HG02763 (cell line): ENCODE measurements around the gene P3H3.

Source experiments
- ATAC-seq: cut with Tn5 transposase; IDR thresholded peaks from one replicate; pipeline ENCODE4 v1.9.1; 2021; ENCODE audit warnings: mild to moderate bottlenecking, moderate library complexity; ENCODE audit not compliant: unreplicated experiment

The P3H3 gene

DNA sequence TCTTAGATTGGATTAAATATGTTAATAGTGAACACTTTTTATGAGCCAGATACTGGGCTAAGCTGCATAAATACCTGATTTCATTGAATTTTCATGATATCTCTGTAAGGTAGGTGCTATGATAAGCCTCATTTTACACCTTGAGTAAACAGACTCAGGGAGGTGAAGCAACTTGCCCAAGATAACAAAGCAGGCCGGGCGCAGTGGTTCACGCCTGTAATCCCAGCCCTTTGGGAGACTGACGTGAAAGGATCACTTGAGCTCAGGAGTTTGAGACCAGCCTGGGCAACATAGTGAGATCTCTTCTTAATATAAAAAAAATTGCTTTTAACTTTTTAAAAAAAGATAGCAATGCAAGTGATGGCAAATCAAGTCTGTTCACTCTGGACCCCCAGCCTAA lies 13.9 kb downstream of the P3H3 start:
- ATAC-seq, result no peak

DNA sequence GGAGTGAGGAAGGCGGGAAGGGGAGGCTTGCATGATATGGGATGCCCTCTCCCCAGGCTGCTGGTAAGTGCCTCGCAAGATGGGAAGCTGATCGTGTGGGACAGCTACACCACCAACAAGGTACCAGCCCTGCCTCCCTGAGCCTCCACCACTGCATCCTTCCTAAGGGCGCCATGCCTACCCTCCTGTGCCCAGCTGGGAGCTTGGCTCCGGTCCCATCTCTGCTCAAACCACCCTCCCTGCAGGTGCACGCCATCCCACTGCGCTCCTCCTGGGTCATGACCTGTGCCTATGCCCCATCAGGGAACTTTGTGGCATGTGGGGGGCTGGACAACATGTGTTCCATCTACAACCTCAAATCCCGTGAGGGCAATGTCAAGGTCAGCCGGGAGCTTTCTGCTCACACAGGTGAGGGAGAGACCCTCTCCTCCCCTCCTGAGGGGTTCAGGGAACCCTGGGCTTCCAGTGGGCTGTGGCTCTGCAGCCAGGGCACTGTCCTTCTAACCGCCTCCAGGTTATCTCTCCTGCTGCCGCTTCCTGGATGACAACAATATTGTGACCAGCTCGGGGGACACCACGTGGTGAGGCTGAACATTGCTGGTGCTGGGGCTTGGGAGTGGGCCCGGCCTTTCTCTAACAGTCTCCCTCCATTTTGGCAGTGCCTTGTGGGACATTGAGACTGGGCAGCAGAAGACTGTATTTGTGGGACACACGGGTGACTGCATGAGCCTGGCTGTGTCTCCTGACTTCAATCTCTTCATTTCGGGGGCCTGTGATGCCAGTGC lies 15.1 kb downstream of the P3H3 start:
- ATAC-seq, result no peak

DNA sequence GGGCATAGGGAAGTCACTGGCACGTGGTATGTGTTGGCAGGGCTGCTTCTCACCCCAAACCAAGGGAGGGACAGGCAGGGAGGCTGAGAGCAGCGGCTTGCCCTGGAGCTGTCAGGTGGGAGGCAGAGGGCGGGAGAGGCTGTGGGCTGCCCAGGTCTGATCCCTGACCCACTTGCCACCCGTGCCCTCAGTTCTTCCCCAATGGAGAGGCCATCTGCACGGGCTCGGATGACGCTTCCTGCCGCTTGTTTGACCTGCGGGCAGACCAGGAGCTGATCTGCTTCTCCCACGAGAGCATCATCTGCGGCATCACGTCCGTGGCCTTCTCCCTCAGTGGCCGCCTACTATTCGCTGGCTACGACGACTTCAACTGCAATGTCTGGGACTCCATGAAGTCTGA lies 17.2 kb downstream of the P3H3 start:
- no peak for ATAC-seq

DNA sequence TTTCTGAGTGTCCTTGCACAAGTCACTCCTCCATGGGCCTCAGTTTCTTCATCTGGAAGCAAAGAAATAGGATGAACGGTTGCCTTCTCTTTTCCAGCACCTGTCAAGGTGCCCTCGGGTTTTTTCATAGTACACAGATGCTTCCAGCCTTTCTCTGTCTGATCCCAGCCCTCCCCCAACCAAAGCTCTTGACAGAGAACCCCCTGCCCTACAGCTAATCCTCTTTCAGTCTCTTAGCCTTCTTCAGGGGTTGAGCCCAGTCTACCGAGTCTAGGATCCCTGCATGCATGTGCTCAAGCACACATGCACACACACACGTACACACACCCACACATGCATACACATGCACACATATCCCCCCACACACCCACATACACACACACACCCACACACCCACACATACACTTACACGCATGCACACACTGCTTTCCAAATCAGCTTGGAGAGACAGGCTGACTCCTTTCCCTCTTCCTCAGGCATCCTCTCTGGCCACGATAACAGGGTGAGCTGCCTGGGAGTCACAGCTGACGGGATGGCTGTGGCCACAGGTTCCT lies 18.2 kb downstream of the P3H3 start:
- ATAC-seq, result no peak

DNA sequence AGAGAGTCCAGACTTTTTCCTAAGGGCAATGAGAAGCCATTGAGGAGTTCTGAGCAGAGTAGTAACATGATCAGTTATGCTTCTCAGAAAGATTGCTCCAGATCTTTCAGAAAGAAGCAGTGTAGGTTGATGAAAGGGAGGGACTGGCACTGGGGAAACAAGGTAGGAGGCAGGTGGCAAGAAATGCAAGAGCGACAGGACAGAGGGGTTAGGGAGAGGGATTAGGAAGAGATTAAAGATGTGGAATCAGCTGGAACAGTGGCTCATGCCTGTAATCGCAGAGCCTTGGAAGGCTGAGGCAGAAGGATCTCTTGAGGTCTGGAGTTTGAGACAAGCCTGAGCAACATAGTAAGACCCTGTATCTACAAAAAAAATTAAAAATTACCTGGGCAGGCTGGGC lies 19.5 kb downstream of the P3H3 start:
- ATAC-seq, result no peak

DNA sequence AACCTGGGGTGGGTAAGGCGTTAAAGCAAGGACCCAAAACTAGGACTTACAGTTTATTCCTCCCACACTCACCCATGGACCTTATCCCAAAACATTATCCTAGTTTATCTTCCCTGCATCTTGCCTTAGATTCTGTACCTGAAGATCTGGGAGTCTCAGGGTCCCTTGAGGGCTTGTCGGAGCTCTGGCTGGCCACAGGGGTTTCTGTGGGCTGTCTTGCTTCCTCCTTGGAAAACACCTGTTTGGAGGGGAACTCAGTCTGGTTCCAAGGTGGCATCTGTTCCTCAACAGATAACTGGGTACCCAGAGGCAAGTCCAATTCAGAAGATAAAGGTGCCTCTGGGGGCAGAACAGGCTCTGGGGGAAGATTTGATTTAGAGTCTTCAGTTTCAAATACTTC lies 21.2 kb downstream of the P3H3 start:
- ATAC-seq, result no peak

GRCh38 chr12:6849976-6850560 lies 21.9 kb downstream of the P3H3 start:
- ATAC-seq, result no peak

DNA sequence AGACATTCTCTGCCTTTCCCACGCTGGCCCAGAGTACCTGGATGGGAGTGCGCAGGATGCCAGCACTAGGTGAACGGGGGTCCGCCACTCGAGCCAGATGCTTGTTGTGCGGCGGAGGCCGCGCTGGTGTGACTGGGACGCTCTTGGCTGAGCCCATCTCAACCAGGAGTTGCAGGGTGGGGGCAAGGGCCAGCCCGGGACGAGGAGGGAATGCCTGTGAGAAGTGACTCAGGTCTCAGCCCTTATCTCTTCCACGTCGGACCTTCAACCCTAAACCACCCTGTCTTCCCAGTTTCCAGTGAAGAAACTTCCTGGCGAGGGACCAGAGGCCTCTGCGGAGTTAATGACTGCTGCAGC lies 22.6 kb downstream of the P3H3 start:
- ATAC-seq, result no peak

DNA sequence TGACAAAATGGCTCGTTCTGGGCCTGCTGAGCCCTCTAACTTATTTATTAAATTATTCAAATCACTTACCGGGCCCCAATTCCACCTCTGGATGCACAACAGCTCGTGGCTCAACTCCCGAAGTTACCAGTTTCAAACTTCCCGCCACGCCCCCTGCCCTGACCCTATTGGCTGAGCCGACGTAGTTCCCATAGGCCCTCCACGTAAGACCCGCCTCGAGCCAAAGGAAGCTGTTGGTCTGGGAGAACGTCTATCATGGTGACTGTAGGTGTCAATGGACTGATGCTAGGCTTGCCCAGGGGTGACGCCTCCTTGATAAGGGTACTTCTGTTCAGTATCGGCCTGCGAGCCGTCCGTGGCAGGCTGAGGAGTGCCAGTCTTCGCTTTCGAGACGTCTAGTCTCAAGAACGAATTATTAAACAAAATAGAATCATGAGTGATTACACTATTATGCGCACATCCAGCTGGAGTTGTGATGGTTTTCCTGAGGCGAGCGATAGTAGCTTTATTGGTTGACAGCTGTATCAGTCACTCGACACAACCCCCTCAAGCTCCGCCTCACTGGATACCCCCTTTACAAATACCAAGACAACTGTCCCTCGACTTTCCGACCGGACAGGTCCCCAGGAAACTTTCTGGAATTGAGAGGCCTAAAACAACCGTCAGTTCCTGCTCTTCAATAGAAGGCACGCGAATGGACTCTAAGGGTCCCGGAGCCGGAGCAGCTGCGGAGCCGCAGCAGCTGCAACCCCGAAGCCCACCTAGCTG lies 23.1 kb downstream of the P3H3 start, which contains the start of gene CDCA3:
Gene CDCA3, minus strand, starts transcription at position 134 of the 768 bp plus-strand sequence. CDS start 334 bp downstream, outside the sequence.
- peak; percentile 50 for ATAC-seq

- ATAC-seq, result peak; percentile 71
Measured at GRCh38 chr12:6851921-6852650, 23.9 kb downstream of the P3H3 start, which contains the start of gene USP5. TSS of gene USP5 (plus strand) at chr12:6852150. CDS start at chr12:6852180, 30 bp downstream.

- ATAC-seq, result no peak
Measured at GRCh38 chr12:6852651-6853354, 24.6 kb downstream of the P3H3 start.

GRCh38 chr12:6853626-6854025 lies 25.4 kb downstream of the P3H3 start:
- no peak for ATAC-seq

GRCh38 chr12:6854036-6854435 lies 25.8 kb downstream of the P3H3 start:
- no peak for ATAC-seq

DNA sequence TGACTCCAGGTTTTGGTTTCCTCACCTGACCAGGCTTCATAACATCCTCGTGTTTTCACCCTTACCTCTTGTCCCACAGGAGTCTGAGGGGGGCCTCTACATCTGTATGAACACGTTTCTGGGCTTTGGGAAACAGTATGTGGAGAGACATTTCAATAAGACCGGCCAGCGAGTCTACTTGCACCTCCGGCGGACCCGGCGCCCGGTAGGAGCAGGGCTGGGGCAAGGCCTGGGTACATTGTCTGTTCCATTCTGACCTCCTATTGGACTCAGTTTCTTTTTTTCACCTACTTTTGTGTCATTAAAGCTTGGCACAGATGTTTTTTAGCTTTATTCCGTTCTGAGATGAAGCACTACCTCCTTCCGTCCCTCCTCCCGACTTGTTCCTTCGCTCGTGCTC lies 27.1 kb downstream of the P3H3 start:
- ATAC-seq, result no peak

DNA sequence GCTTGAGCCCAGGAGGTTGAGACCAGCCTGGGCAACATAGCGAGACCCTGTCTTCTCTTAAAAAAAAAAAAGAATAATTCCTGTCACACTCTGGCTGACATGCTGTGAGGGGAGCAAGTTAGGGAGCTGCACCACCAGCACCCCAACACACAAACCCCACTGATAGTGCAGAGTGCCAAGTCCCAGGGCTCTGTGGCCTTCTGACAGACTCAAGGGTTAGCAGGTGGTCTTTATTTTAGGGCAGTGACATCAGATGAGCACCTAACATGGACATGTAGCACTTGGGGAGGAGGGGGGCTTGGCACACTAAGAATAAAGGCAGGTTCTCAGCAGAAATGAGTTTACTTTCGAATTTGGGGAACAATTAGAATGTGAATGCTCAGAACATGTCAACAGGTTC lies 30.6 kb downstream of the P3H3 start:
- ATAC-seq, result no peak

GRCh38 chr12:6860116-6860515 lies 31.9 kb downstream of the P3H3 start:
- no peak for ATAC-seq

GRCh38 chr12:6860942-6861341 lies 32.7 kb downstream of the P3H3 start:
- no peak for ATAC-seq

- no peak for ATAC-seq
Measured at GRCh38 chr12:6861391-6861790, 33.2 kb downstream of the P3H3 start.

- no peak for ATAC-seq
Measured at GRCh38 chr12:6863033-6863432, 34.8 kb downstream of the P3H3 start.
